Epithelial cell of proximal tubule (primary cell): ENCODE data around the gene GPD1L. TPM values are rescaled to one million over a fixed set of nuclear protein-coding genes. Genes with fewer than 3 reads are reported as not detected.

Source experiments
- DNase-seq: peaks from one replicate; pipeline ENCODE4 v3.0.0-alpha.2; 2011; ENCODE audit warnings: low read depth
- H3K4me3 ChIP-seq: 2 replicates; pipeline ENCODE4 v1.5.1; 2011; ENCODE audit warnings: low read depth, mild to moderate bottlenecking, low read length
- CTCF ChIP-seq: conservative IDR thresholded peaks from 2 replicates; pipeline ENCODE4 v1.5.1; 2012; ENCODE audit warnings: low read depth, mild to moderate bottlenecking, low read length
- total RNA-seq: library from RNA; depleted of rRNA; stranded (reverse); fragments of >200 nt; gene quantifications from 2 replicates; pipeline ENCODE4 v1.2.3, GENCODE V29; 2015

Gene GPD1L
- total RNA-seq, 1 donor from 2014 or later: 5.8 TPM

DNA sequence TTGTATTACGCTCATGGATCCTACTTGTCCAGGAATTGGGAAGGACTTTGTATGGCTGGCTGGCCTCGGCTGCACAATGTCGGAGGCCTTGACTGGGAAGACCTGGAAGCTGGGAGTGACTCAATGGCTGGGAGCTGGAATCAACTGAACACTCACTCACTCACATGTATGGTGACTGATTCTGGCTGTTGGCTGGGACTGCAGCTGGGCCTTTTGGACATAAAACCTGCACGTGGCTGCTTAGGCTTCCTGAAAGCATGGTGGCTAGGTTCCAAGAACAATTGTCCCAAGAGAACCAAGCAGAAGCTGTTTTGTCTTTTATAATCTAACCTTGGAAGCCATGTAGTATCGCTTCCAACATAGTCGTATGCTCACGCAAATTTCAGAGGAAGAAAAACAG is 94.1 kb downstream of the GPD1L start:
- no peak overlapping the region for H3K4me3 ChIP-seq
- TF ChIP-seq CTCF: no peak
- DNase-seq: no peak

GRCh38 chr3:32200992-32201758 is 94.8 kb downstream of the GPD1L start:
- no peak for DNase-seq
- TF ChIP-seq CTCF: no peak
- H3K4me3 ChIP-seq: no peak overlapping the region

GRCh38 chr3:32202496-32202895 is 96.1 kb downstream of the GPD1L start:
- H3K4me3 ChIP-seq: no peak overlapping the region
- TF ChIP-seq CTCF: no peak
- DNase-seq: no peak

DNA sequence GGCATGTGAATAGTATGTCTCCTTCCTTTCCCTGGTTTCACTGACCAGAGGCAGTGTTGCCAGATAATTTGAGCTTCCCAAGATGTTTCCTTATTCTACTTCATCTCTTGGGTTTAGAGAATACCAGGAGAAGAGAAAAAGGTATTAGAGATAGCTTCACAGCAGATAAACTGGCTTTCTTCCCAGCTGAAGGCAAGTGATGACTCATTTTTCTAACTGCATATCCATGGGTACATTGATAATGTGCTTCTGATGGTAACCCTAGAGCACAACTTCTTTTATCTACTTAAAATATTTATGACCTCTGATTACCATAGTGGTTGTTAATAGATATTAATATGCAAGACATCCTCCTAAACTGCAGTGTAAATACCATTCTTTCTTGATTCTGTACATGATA is 97.4 kb downstream of the GPD1L start:
- no peak overlapping the region for H3K4me3 ChIP-seq
- TF ChIP-seq CTCF: no peak
- no peak for DNase-seq

DNA sequence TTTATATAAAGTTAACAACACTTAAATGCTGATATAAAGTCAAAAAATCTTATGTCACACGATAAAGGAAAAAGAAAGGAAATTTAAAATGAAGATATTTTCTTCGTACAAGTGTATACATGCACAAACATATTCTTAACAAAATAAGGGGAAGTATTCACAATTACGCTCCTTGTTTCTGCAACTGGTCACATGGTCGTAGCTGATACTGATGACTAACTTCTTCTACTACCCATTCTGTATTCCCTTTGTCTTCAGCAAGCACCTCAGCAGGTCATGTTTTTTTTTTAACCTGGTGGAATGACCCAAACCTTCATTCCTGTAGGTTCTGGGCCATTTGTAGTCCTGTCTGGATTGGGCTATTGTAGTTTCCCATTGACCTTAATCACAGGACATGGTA is 102.0 kb downstream of the GPD1L start:
- H3K4me3 ChIP-seq: no peak overlapping the region
- no peak for TF ChIP-seq CTCF
- no peak for DNase-seq

DNA sequence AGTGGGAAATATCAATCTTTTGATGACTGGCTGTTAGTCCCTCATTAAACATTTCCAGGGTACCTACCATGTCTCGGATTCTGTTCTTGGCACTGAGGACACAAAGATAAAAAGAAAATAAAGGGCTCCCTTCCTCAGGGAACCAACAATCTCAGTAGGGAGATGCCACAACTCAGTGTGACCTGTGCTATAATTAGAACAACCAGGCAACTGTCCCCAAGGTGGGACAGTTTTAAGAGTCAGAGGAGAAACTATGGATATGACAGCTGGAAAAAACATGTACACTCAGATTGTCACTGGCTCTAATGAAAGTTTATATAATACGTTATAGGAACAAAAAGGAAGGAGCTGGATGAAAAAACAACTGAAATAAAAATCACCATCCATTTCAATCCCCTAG is 108.8 kb downstream of the GPD1L start:
- TF ChIP-seq CTCF: no peak
- no peak for DNase-seq
- no peak overlapping the region for H3K4me3 ChIP-seq

- DNase-seq: no peak
- no peak for TF ChIP-seq CTCF
- H3K4me3 ChIP-seq: no peak overlapping the region
Observed at GRCh38 chr3:32216172-32216783, 109.9 kb downstream of the GPD1L start.
